H9 (cell line): ENCODE measurements around the gene ANXA3. TPM values are rescaled to one million over a fixed set of nuclear protein-coding genes. Genes with fewer than 3 reads are reported as not detected.

Experiments used
- DNase-seq: peaks from one replicate; pipeline ENCODE4 v3.0.0-alpha.2; 2017
- H2AFZ ChIP-seq: one replicate; pipeline ENCODE4 v1.6.1; 2013; ENCODE audit warnings: mild to moderate bottlenecking, low read length, control low read depth, moderate library complexity
- H2AK5ac ChIP-seq: 2 replicates; pipeline ENCODE4 v1.6.1; 2013; ENCODE audit warnings: low read length, control low read depth, mixed read lengths; ENCODE audit not compliant: insufficient read length
- H2BK120ac ChIP-seq: one replicate; pipeline ENCODE4 v1.6.1; 2013; ENCODE audit warnings: low read depth, mild to moderate bottlenecking, low read length, control low read depth, inconsistent platforms; ENCODE audit not compliant: poor library complexity, severe bottlenecking
- H2BK12ac ChIP-seq: 2 replicates; pipeline ENCODE4 v1.6.1; 2013; ENCODE audit warnings: low read length, control low read depth, mixed read lengths, low read depth; ENCODE audit not compliant: insufficient read length
- H2BK15ac ChIP-seq: 2 replicates; pipeline ENCODE4 v1.6.1; 2013; ENCODE audit warnings: low read depth, low read length, control low read depth
- H2BK20ac ChIP-seq: one replicate; pipeline ENCODE4 v1.6.1; 2013; ENCODE audit warnings: low read depth, mild to moderate bottlenecking, low read length, control low read depth, inconsistent platforms; ENCODE audit not compliant: poor library complexity, severe bottlenecking
- H2BK5ac ChIP-seq: 2 replicates; pipeline ENCODE4 v1.6.1; 2013; ENCODE audit warnings: low read length, control low read depth, mixed read lengths; ENCODE audit not compliant: insufficient read length
- H3K14ac ChIP-seq: 2 replicates; pipeline ENCODE4 v1.6.1; 2013; ENCODE audit warnings: low read length, control low read depth; ENCODE audit not compliant: insufficient read depth
- H3K18ac ChIP-seq: 2 replicates; pipeline ENCODE4 v1.6.1; 2013; ENCODE audit warnings: low read depth, mild to moderate bottlenecking, mixed read lengths, low read length, control low read depth; ENCODE audit not compliant: insufficient read length
- H3K23ac ChIP-seq: 2 replicates; pipeline ENCODE4 v1.6.1; 2013; ENCODE audit warnings: low read length, control low read depth, mixed read lengths, low read depth; ENCODE audit not compliant: insufficient read length
- H3K23me2 ChIP-seq: 2 replicates; pipeline ENCODE4 v1.6.1; 2013; ENCODE audit warnings: low read depth, mild to moderate bottlenecking, mixed read lengths, low read length, control low read depth; ENCODE audit not compliant: insufficient read length, poor library complexity, severe bottlenecking
- H3K27ac ChIP-seq: 2 replicates; pipeline ENCODE4 v1.5.1; 2013; ENCODE audit warnings: low read length, control low read depth, mixed read lengths, low read depth; ENCODE audit not compliant: insufficient read length
- H3K27me3 ChIP-seq: 2 replicates; pipeline ENCODE4 v1.6.1; 2013; ENCODE audit warnings: low read length, control low read depth, inconsistent platforms; ENCODE audit not compliant: insufficient read depth
- H3K4ac ChIP-seq: 2 replicates; pipeline ENCODE4 v1.6.1; 2013; ENCODE audit warnings: low read depth, mild to moderate bottlenecking, control low read depth, inconsistent platforms, low read length, moderate library complexity
- H3K4me1 ChIP-seq: 2 replicates; pipeline ENCODE4 v1.6.1; 2013; ENCODE audit warnings: low read length, control low read depth, inconsistent platforms; ENCODE audit not compliant: insufficient read depth
- H3K4me2 ChIP-seq: 2 replicates; pipeline ENCODE4 v1.6.1; 2013; ENCODE audit warnings: low read length, control low read depth, mixed read lengths; ENCODE audit not compliant: insufficient read length, insufficient read depth
- H3K56ac ChIP-seq: 2 replicates; pipeline ENCODE4 v1.6.1; 2013; ENCODE audit warnings: low read depth, mild to moderate bottlenecking, mixed read lengths, low read length, control low read depth; ENCODE audit not compliant: insufficient read length
- H3K79me1 ChIP-seq: 2 replicates; pipeline ENCODE4 v1.6.1; 2013; ENCODE audit warnings: low read depth, mild to moderate bottlenecking, moderate library complexity, low read length, control low read depth, inconsistent platforms; ENCODE audit not compliant: insufficient read depth, poor library complexity, severe bottlenecking
- H3K79me2 ChIP-seq: 2 replicates; pipeline ENCODE4 v1.6.1; 2013; ENCODE audit warnings: low read length, control low read depth, inconsistent platforms; ENCODE audit not compliant: insufficient read depth
- H3K9ac ChIP-seq: 2 replicates; pipeline ENCODE4 v1.6.1; 2013; ENCODE audit warnings: low read length, control low read depth, mixed read lengths; ENCODE audit not compliant: insufficient read length; ENCODE audit errors: extremely low read depth
- H3K9me3 ChIP-seq: one replicate; pipeline ENCODE4 v1.6.1; 2013; ENCODE audit warnings: low read depth, low read length, inconsistent platforms; ENCODE audit not compliant: control insufficient read depth
- H3T11ph ChIP-seq: one replicate; pipeline ENCODE4 v1.6.1; 2013; ENCODE audit warnings: mild to moderate bottlenecking, low read length, control low read depth, inconsistent platforms
- H4K20me1 ChIP-seq: one replicate; pipeline ENCODE4 v1.6.1; 2013; ENCODE audit not compliant: control insufficient read depth, insufficient read length, insufficient read depth
- H4K5ac ChIP-seq: 2 replicates; pipeline ENCODE4 v1.6.1; 2013; ENCODE audit warnings: low read depth, mild to moderate bottlenecking, mixed read lengths, low read length, control low read depth; ENCODE audit not compliant: insufficient read length
- H4K8ac ChIP-seq: replicated peaks from 2 replicates; pipeline ENCODE4 v1.6.1; 2013; ENCODE audit warnings: low read length, control low read depth, mixed read lengths, low read depth; ENCODE audit not compliant: insufficient read length
- H4K91ac ChIP-seq: 2 replicates; pipeline ENCODE4 v1.6.1; 2013; ENCODE audit warnings: low read depth, mild to moderate bottlenecking, moderate library complexity, mixed read lengths, low read length, control low read depth; ENCODE audit not compliant: insufficient read length
- H3K27ac Mint-ChIP-seq, 3 experiments: 2 replicates in 2 of 3; 3 replicates in 1 of 3; pipeline ENCODE4 v1.8.0; 2020 to 2021; ENCODE audit warnings: mixed read lengths in 3 of 3, mild to moderate bottlenecking in 1 of 3, moderate library complexity in 1 of 3
- H3K27me3 Mint-ChIP-seq: 2 replicates; pipeline ENCODE4 v1.8.0; 2021; ENCODE audit warnings: low read depth, mild to moderate bottlenecking, moderate library complexity, mixed read lengths
- H3K36me3 Mint-ChIP-seq, 3 experiments: 2 replicates in 2 of 3; 3 replicates in 1 of 3; pipeline ENCODE4 v1.8.0; 2020 to 2021; ENCODE audit warnings: low read depth in 3 of 3, mixed read lengths in 3 of 3; ENCODE audit not compliant: insufficient read depth in 1 of 3
- H3K4me1 Mint-ChIP-seq, 2 experiments: 2 replicates each; pipeline ENCODE4 v1.8.0; 2020; ENCODE audit warnings: mixed read lengths in 2 of 2
- H3K4me3 Mint-ChIP-seq, 2 experiments: 2 replicates in 1 of 2; 3 replicates in 1 of 2; pipeline ENCODE4 v1.8.0; 2020 to 2021; ENCODE audit warnings: mild to moderate bottlenecking in 2 of 2, mixed read lengths in 2 of 2, moderate library complexity in 1 of 2
- H3K9me3 Mint-ChIP-seq, 2 experiments: 2 replicates in 1 of 2; 3 replicates in 1 of 2; pipeline ENCODE4 v1.8.0; 2020; ENCODE audit warnings: mild to moderate bottlenecking in 2 of 2, mixed read lengths in 2 of 2, moderate library complexity in 1 of 2
- CTCF ChIP-seq: fragments of 200-600 bp; sonication (generic); conservative IDR thresholded peaks from 3 replicates; pipeline ENCODE4 v1.8.0; 2021; ENCODE audit warnings: antibody characterized with exemption, mild to moderate bottlenecking
- WGBS: extraction: QIAGEN DNeasy Blood & Tissue Kit; methylation state at CpG from one replicate; pipeline ENCODE4 v1.1.7; 2013; ENCODE audit warnings: missing lambda C conversion rate, low lambda C conversion rate, mixed read lengths; ENCODE audit not compliant: insufficient read length; ENCODE audit errors: extremely low coverage; 5-methylcytosine and 5-hydroxymethylcytosine counted together
- total RNA-seq: library from RNA; stranded (reverse); gene quantifications from 2 replicates; pipeline ENCODE4 v1.2.1, GENCODE V29; 2021

The ANXA3 gene
- total RNA-seq, 1 experiment from 2014 or later: 20.6 TPM

- H2BK15ac ChIP-seq: no peak overlapping the region
- Mint-ChIP-seq H3K4me1 (peaks cover 27 to 29% of the 10 kb centered on the region in 2 experiments), H3K27ac (no peak overlapping the region), H3K9me3 (no peaks in the 10 kb centered on the region), H3K36me3 (no peaks in the 10 kb centered on the region), H3K4me3 (no peak overlapping the region), H3K27me3 (no peaks in the 10 kb centered on the region; the same call in 1 of the 2 replicates)
- H3K4ac ChIP-seq: no peak overlapping the region
- no peak for DNase-seq
- H4K5ac ChIP-seq: no peak overlapping the region
- H3K79me2 ChIP-seq: no peaks in the 10 kb centered on the region
- H3T11ph ChIP-seq: no peak overlapping the region
- no peaks in the 10 kb centered on the region for H3K9me3 ChIP-seq
- H3K9ac ChIP-seq: no peak overlapping the region
- no peak overlapping the region for H2AFZ ChIP-seq
- no peak overlapping the region for H3K14ac ChIP-seq
- H3K27me3 ChIP-seq: no peaks in the 10 kb centered on the region
- H2BK5ac ChIP-seq: no peak overlapping the region
- no peak overlapping the region for H2AK5ac ChIP-seq
- no peak overlapping the region for H3K4me2 ChIP-seq
- H4K20me1 ChIP-seq: no peaks in the 10 kb centered on the region
- no CpG with 5 or more reads among the region's 1 CpG for WGBS
- H4K8ac ChIP-seq: no peak overlapping the region
- H2BK120ac ChIP-seq: no peak overlapping the region
- no peak overlapping the region for H2BK12ac ChIP-seq
- no peak overlapping the region for H3K56ac ChIP-seq
- H4K91ac ChIP-seq: no peak overlapping the region
- no peak overlapping the region for H3K18ac ChIP-seq
- no peaks in the 10 kb centered on the region for H3K79me1 ChIP-seq
- H3K4me1 ChIP-seq: peaks cover 4% of the 10 kb centered on the region; the same call in 1 of the 2 replicates
- H3K23ac ChIP-seq: no peak overlapping the region
- H3K23me2 ChIP-seq: no peaks in the 10 kb centered on the region
- no peak for TF ChIP-seq CTCF
- no peak overlapping the region for H3K27ac ChIP-seq
- H2BK20ac ChIP-seq: no peak overlapping the region
Measured at GRCh38 chr4:78659264-78659663, 107.7 kb downstream of the ANXA3 start.
